K562 (cell line): ENCODE results near the gene CCDC124. TPM values are rescaled to one million over a fixed set of nuclear protein-coding genes. Genes with fewer than 3 reads are reported as not detected.

Experiments
- ATAC-seq: fragments of 200-7000 bp; cut with Tn5 transposase; 3 replicates; pipeline ENCODE4 v1.9.1; 2020; ENCODE audit warnings: moderate library complexity
- BruUV-seq: library from RNA; stranded (reverse); fragments of 400-500 nt; replicated peaks from 2 replicates; lab custom pipeline; 2021; lab: Mats Ljungman, UMichigan
- CTCF ChIA-PET: fragments of 300-600 bp; formaldehyde crosslinking; extraction: SDS; loops from one replicate; lab custom pipeline; 2021; ENCODE audit warnings: low intra/inter-chr PET ratio; lab: Yijun Ruan, JAX
- POLR2A ChIA-PET: fragments of 300-600, 350-650 bp; sonication (Branson Sonifier 250); formaldehyde crosslinking; extraction: SDS; loops from one replicate; lab custom pipeline; 2021; ENCODE audit warnings: antibody characterized with exemption, inconsistent platforms; lab: Yijun Ruan, JAX
- DNase-seq, 4 experiments: peaks; one replicate each; pipeline versions ENCODE4 v3.0.0 to v3.0.0-alpha.2; 2011 to 2018; ENCODE audit warnings: low spot score in 3 of 4, mixed read lengths in 3 of 4; ENCODE audit errors: extremely low read depth in 1 of 4
- FAIRE-seq: peaks from 2 replicates; lab custom pipeline; 2011; peaks lifted over from hg19 to GRCh38; lab: Jason Lieb, UNC
- H2AFZ ChIP-seq: 2 replicates; pipeline ENCODE4 v1.6.0; 2011; ENCODE audit warnings: low read depth, low read length, control low read depth, inconsistent platforms
- H3K27ac ChIP-seq: fragments of 200-600 bp; 3 replicates; pipeline ENCODE4 v1.8.0; 2011; ENCODE audit warnings: low read depth, mild to moderate bottlenecking, control low read depth, inconsistent platforms, low read length, moderate library complexity, mixed read lengths; ENCODE audit errors: extremely low read depth
- H3K27me3 ChIP-seq, 2 experiments: fragments of 300-600 bp in 1 of 2; 2 replicates in 1 of 2; 3 replicates in 1 of 2; pipeline versions ENCODE4 v1.6.0 to v1.8.0; 2011; ENCODE audit warnings: inconsistent platforms in 2 of 2, low read length in 2 of 2, mild to moderate bottlenecking in 1 of 2, mixed read lengths in 1 of 2, moderate library complexity in 1 of 2; ENCODE audit not compliant: control insufficient read depth in 2 of 2, insufficient read depth in 2 of 2
- H3K36me3 ChIP-seq: fragments of 300-600 bp; 3 replicates; pipeline ENCODE4 v1.8.0; 2011; ENCODE audit warnings: mild to moderate bottlenecking, low read length, inconsistent platforms; ENCODE audit not compliant: control insufficient read depth, insufficient read depth
- H3K4me1 ChIP-seq, 2 experiments: fragments of 200-600 bp in 1 of 2; replicated peaks in 1 of 2; 2 replicates in 1 of 2; 3 replicates in 1 of 2; pipeline versions ENCODE4 v1.5.1 to v1.8.0; 2011; ENCODE audit warnings: inconsistent platforms in 2 of 2, low read length in 2 of 2, mild to moderate bottlenecking in 1 of 2, mixed read lengths in 1 of 2, moderate library complexity in 1 of 2; ENCODE audit not compliant: control insufficient read depth in 2 of 2, insufficient read depth in 2 of 2
- H3K4me2 ChIP-seq: 2 replicates; pipeline ENCODE4 v1.6.1; 2011; ENCODE audit warnings: low read length, control low read depth, inconsistent platforms, mixed read lengths; ENCODE audit not compliant: insufficient read depth
- H3K4me3 ChIP-seq: fragments of 200-600 bp; sonication (generic), shearing (Covaris generic); 2 replicates; pipeline ENCODE4 v1.5.1; 2016; ENCODE audit warnings: control low read depth, inconsistent platforms
- H3K79me2 ChIP-seq: fragments of 200-600 bp; 3 replicates; pipeline ENCODE4 v1.8.0; 2011; ENCODE audit warnings: low read length, inconsistent platforms; ENCODE audit not compliant: control insufficient read depth, insufficient read depth
- H3K9ac ChIP-seq, 2 experiments: 2 replicates each; pipeline versions ENCODE4 v1.6.0 to v1.6.1; 2011; ENCODE audit warnings: low read depth in 2 of 2, low read length in 2 of 2, control low read depth in 1 of 2, inconsistent platforms in 1 of 2, mild to moderate bottlenecking in 1 of 2, mixed read lengths in 1 of 2; ENCODE audit not compliant: insufficient read depth in 1 of 2
- H3K9me1 ChIP-seq: one replicate; pipeline ENCODE4 v1.6.0; 2011; ENCODE audit warnings: inconsistent platforms, mild to moderate bottlenecking, low read length, moderate library complexity; ENCODE audit not compliant: control insufficient read depth, insufficient read depth
- H3K9me3 ChIP-seq: replicated peaks from 2 replicates; pipeline ENCODE4 v1.5.1; 2011; ENCODE audit warnings: low read depth, low read length, inconsistent platforms; ENCODE audit not compliant: control insufficient read depth, insufficient read depth
- H4K20me1 ChIP-seq: replicated peaks from 2 replicates; pipeline ENCODE4 v1.6.1; 2011; ENCODE audit warnings: low read length, inconsistent platforms, mixed read lengths; ENCODE audit not compliant: control insufficient read depth, insufficient read depth
- CBFB ChIP-seq: sonication (generic); formaldehyde crosslinking; IDR thresholded peaks from 2 replicates; pipeline ENCODE4 v1.4.0; 2020; ENCODE audit warnings: mild to moderate bottlenecking, missing genetic modification reagents
- CREB5 ChIP-seq: fragments of 250-450 bp; sonication (Bioruptor Pico); IDR thresholded peaks from 2 replicates; pipeline ENCODE4 v1.5.0; 2020; ENCODE audit warnings: mild to moderate bottlenecking
- DLX4 ChIP-seq: fragments of 250-450 bp; sonication (Bioruptor Pico); IDR thresholded peaks from 2 replicates; pipeline ENCODE4 v1.6.1; 2021; ENCODE audit warnings: mild to moderate bottlenecking
- ELF2 ChIP-seq: fragments of 250-450 bp; sonication (Bioruptor Pico); IDR thresholded peaks from 2 replicates; pipeline ENCODE4 v1.5.0; 2021; ENCODE audit warnings: mild to moderate bottlenecking
- FOS ChIP-seq: IDR thresholded peaks from 3 replicates; pipeline ENCODE4 v1.6.1; 2011; ENCODE audit not compliant: insufficient read length; ENCODE audit errors: extremely low read depth
- GABPB2 ChIP-seq: fragments of 250-450 bp; sonication (Bioruptor Pico); conservative IDR thresholded peaks from 2 replicates; pipeline ENCODE4 v1.5.1; 2021; ENCODE audit warnings: mild to moderate bottlenecking
- KLF13 ChIP-seq: fragments of 450-650 bp; IDR thresholded peaks from 2 replicates; pipeline ENCODE4 v1.6.1; 2016; ENCODE audit warnings: missing genetic modification characterization, low read depth, mild to moderate bottlenecking, missing compliant biosample characterization, moderate library complexity, borderline replicate concordance
- PATZ1 ChIP-seq: fragments of 250-450 bp; sonication (Bioruptor Pico); IDR thresholded peaks from 2 replicates; pipeline ENCODE4 v1.5.0; 2020; ENCODE audit warnings: mild to moderate bottlenecking, borderline replicate concordance
- PHF20 ChIP-seq: fragments of 450-650 bp; IDR thresholded peaks from 2 replicates; pipeline ENCODE4 v1.6.1; 2018; ENCODE audit not compliant: partially characterized antibody
- RUNX1 ChIP-seq: sonication (generic); IDR thresholded peaks from 2 replicates; pipeline ENCODE4 v1.6.1; 2016; ENCODE audit warnings: antibody characterized with exemption, low read depth
- SLC30A9 ChIP-seq: fragments of 250-450 bp; sonication (Bioruptor Pico); IDR thresholded peaks from 2 replicates; pipeline ENCODE4 v1.8.0; 2022; ENCODE audit warnings: mild to moderate bottlenecking, moderate library complexity
- XRCC5 ChIP-seq: fragments of 200-400 bp; formaldehyde crosslinking; IDR thresholded peaks from 2 replicates; pipeline ENCODE4 v1.6.1; 2017; ENCODE audit warnings: low read depth, mild to moderate bottlenecking, low read length
- ZNF224 ChIP-seq: sonication (generic); formaldehyde crosslinking; IDR thresholded peaks from 2 replicates; pipeline ENCODE4 v1.8.0; 2022; ENCODE audit warnings: mild to moderate bottlenecking, missing genetic modification reagents
- WGBS: fragments of 100-300 bp; shearing (Covaris generic); methylation state at CpG from one replicate; pipeline ENCODE4 v1.1.6; 2016; ENCODE audit warnings: low coverage, mixed read lengths; ENCODE audit not compliant: insufficient coverage; ENCODE audit errors: missing lambda C conversion rate; 5-methylcytosine and 5-hydroxymethylcytosine counted together
- in situ Hi-C: fragments of 300-500 bp; cut with MboI; formaldehyde crosslinking; loops from 4 replicates; pipeline ENCODE4 v1.15.0; 2018; ENCODE audit warnings: inconsistent platforms, mixed read lengths
- intact Hi-C: fragments of 100-400 bp; cut with micrococcal nuclease; formaldehyde crosslinking; loops from 2 replicates; pipeline ENCODE4 v1.14.2; 2022
- polyA plus RNA-seq, 8 experiments: library from polyadenylated mRNA; depleted of rRNA in 4 of 8; stranded (reverse) in 5 of 8; unstranded in 3 of 8; fragments of >200 nt; fragmentation: Nextera tagmentation in 2 of 8; fragmentation: Illumina TruSeq in 1 of 8; extraction: Ambion mirVana in 2 of 8; extraction: Trizol in 1 of 8; gene quantifications; 2 replicates each; pipeline versions ENCODE4 v1.2.1 to v1.2.3, GENCODE V29; 2011 to 2014; ENCODE audit warnings: inconsistent platforms in 1 of 8, missing spikeins in 1 of 8
- total RNA-seq, 7 experiments: library from RNA; depleted of rRNA in 6 of 7; stranded (reverse); fragments of >200 nt in 6 of 7; fragmentation: Illumina TruSeq in 2 of 7; extraction: Trizol in 2 of 7; gene quantifications; 2 replicates each; pipeline versions ENCODE4 v1.2.1 to v1.2.3, GENCODE V29; 2011 to 2021; ENCODE audit warnings: low replicate concordance in 1 of 7
- TF ChIP-seq, protein P1 (sequence below): fragments of 450-650 bp; IDR thresholded peaks from 2 replicates; pipeline ENCODE4 v1.6.1; 2017; ENCODE audit warnings: mild to moderate bottlenecking, moderate library complexity

The CCDC124 gene
- total and polyA plus RNA-seq, 9 of the 15 experiments (the other 6 are each of a cell fraction or from before 2014, with no cell fraction given) = 5.8 to 234 (median 40.1) TPM

DNA sequence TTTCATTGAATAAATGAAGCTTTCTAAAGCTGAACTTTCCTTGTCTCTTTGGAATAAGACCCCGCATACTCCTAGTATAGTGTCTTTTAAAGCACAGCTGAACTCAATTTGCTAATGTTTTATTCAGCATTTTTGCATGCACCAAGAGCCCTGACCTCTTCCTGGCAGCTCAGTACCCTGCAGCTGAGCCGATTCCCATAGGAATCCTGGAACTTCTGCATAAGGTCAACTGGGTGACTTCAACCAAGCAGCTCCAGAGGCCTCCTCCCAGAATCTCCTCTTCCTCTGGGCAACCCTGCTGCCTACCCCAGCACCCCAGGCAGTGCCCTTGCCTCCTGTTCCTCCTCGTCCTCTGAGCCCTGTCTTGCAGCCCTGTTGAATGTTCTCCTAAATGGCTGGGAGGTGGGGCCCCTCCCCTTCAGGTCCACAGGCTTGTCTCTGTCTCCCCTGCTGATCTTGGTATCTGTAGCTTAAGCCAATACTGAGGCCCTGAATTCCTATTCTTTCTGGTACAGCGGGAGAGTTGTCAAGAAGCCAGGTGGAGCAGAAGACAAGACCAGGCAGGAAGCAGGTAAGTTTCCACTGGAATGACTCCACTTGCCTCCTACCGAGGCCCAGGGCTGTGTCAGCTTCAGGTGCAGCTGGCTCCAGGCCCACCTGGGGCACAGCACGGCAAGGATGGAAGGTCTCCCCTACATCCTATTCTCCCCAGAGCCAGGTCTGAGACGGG, 23.6 kb upstream of the CCDC124 start (continued):
- no peak for TF ChIP-seq DLX4
- TF ChIP-seq XRCC5 = no peak
- no peak for TF ChIP-seq RUNX1
- TF ChIP-seq, protein P1, sequence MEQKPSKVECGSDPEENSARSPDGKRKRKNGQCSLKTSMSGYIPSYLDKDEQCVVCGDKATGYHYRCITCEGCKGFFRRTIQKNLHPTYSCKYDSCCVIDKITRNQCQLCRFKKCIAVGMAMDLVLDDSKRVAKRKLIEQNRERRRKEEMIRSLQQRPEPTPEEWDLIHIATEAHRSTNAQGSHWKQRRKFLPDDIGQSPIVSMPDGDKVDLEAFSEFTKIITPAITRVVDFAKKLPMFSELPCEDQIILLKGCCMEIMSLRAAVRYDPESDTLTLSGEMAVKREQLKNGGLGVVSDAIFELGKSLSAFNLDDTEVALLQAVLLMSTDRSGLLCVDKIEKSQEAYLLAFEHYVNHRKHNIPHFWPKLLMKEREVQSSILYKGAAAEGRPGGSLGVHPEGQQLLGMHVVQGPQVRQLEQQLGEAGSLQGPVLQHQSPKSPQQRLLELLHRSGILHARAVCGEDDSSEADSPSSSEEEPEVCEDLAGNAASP = no peak
- no peak for TF ChIP-seq ZNF224 (CRISPR knock-in tag)
- no peak for TF ChIP-seq ELF2
- no peak for TF ChIP-seq GABPB2 (CRISPR knock-in tag)

GRCh38 chr19:17910791-17911360, 21.9 kb upstream of the CCDC124 start:
- FAIRE-seq = no peak
- Histone ChIP-seq H2AFZ (no peak overlapping the region), H3K9ac (no peak overlapping the region), H3K9me3 (peaks cover 10% of the 10 kb centered on the region), H3K9me1 (no peaks in the 10 kb centered on the region), H3K79me2 (no peaks in the 10 kb centered on the region)
- in situ Hi-C loops = no loop called here
- 6% methylated on average over 11 of the region's 11 CpGs for WGBS
- TF ChIP-seq CBFB (CRISPR knock-in tag) (no peak), KLF13 (tag) (no peak), ELF2 (no peak), SLC30A9 (no peak), PATZ1 (CRISPR knock-in tag) (no peak), CREB5 (CRISPR knock-in tag) (no peak), FOS (no peak), PHF20 (no peak)
- TF ChIP-seq, all 486 proteins: peak for 0
- H4K20me1 ChIP-seq = no peaks in the 10 kb centered on the region
- no peaks in the 10 kb centered on the region for H3K36me3 ChIP-seq
- no peak overlapping the region for H3K27ac ChIP-seq
- POLR2A ChIA-PET = no interaction called here
- H3K27me3 ChIP-seq = peaks cover 0 to 6% of the 10 kb centered on the region in 2 experiments; a peak in 1 of 5 replicates
- ATAC-seq (no peak), DNase-seq (no peak)
- intact Hi-C loops = no loop called here
- no peaks in the 10 kb centered on the region for H3K4me1 ChIP-seq
- H3K4me2 ChIP-seq = no peak overlapping the region
- CTCF ChIA-PET = no interaction called here
- no peak overlapping the region for H3K4me3 ChIP-seq
- no TSS peak for BruUV-seq
